ENCODE measurements around the gene ARHGEF25.
A peak's percentile ranks its signal among the peaks of the same experiment; 100 is the strongest.

Gene ARHGEF25

GRCh38 chr12:57614178-57614947, 3.1 kb downstream of the ARHGEF25 start:
- H3K27ac ChIP-seq, result peak overlapping the region; percentile 69
- H3K79me2 ChIP-seq (ENCODE audit: insufficient read depth, low read depth), result no peaks in the 10 kb centered on the region
- H3K4me3 ChIP-seq (IDR thresholded peaks at IDR 0.05; ENCODE audit: insufficient read depth, low read depth, low read length), result no peak overlapping the region
- H2AFZ ChIP-seq (ENCODE audit: low read depth), result peak overlapping the region; percentile 45
- H3K9ac ChIP-seq, result peak overlapping the region; percentile 41
- no peak for TF ChIP-seq CTCF (conservative IDR thresholded peaks at IDR 0.05; ENCODE audit: low read depth, low read length)
- H3K4me1 ChIP-seq (ENCODE audit: low read depth, poor library complexity, severe bottlenecking), result peaks cover 45% of the 10 kb centered on the region
- no peaks in the 10 kb centered on the region for H3K27me3 ChIP-seq (ENCODE audit: insufficient read depth, low read depth)
- no peaks in the 10 kb centered on the region for H3K36me3 ChIP-seq (ENCODE audit: insufficient read depth)
- H3K4me2 ChIP-seq, result peak overlapping the region; percentile 88
- H4K20me1 ChIP-seq (ENCODE audit: insufficient read depth), result no peaks in the 10 kb centered on the region

- peak overlapping the region; percentile 41; the same call in 1 of the 2 replicates for H3K9ac ChIP-seq
- H3K4me2 ChIP-seq, result peak overlapping the region; percentile 88
- peak overlapping the region; percentile 45; the same call in 1 of the 2 replicates for H2AFZ ChIP-seq (ENCODE audit: low read depth)
- no peak overlapping the region for H3K4me3 ChIP-seq (IDR thresholded peaks at IDR 0.05; ENCODE audit: insufficient read depth, low read depth, low read length)
- H3K27me3 ChIP-seq (ENCODE audit: insufficient read depth, low read depth), result no peaks in the 10 kb centered on the region
- no peaks in the 10 kb centered on the region for H4K20me1 ChIP-seq (ENCODE audit: insufficient read depth)
- no peaks in the 10 kb centered on the region for H3K36me3 ChIP-seq (ENCODE audit: insufficient read depth)
- peak overlapping the region; percentile 69 for H3K27ac ChIP-seq
- H3K4me1 ChIP-seq (ENCODE audit: low read depth, poor library complexity, severe bottlenecking), result peaks cover 45% of the 10 kb centered on the region
- no peaks in the 10 kb centered on the region for H3K79me2 ChIP-seq (ENCODE audit: insufficient read depth, low read depth)
- no peak for TF ChIP-seq CTCF (conservative IDR thresholded peaks at IDR 0.05; ENCODE audit: low read depth, low read length)
Measured at GRCh38 chr12:57614948-57615500, 3.8 kb downstream of the ARHGEF25 start.

- Histone ChIP-seq H3K4me2 (peak overlapping the region; percentile 88; the same call in 1 of the 2 replicates), H3K4me3 (IDR thresholded peaks at IDR 0.05; ENCODE audit: insufficient read depth, low read depth, low read length) (no peak overlapping the region), H3K4me1 (ENCODE audit: low read depth, poor library complexity, severe bottlenecking) (peaks cover 44% of the 10 kb centered on the region), H4K20me1 (ENCODE audit: insufficient read depth) (no peaks in the 10 kb centered on the region), H3K27me3 (ENCODE audit: insufficient read depth, low read depth) (no peaks in the 10 kb centered on the region), H3K27ac (no peak overlapping the region), H3K9ac (no peak overlapping the region), H2AFZ (ENCODE audit: low read depth) (no peak overlapping the region), H3K36me3 (ENCODE audit: insufficient read depth) (no peaks in the 10 kb centered on the region), H3K79me2 (ENCODE audit: insufficient read depth, low read depth) (no peaks in the 10 kb centered on the region)
- TF ChIP-seq CTCF (conservative IDR thresholded peaks at IDR 0.05; ENCODE audit: low read depth, low read length), result no peak
Measured at GRCh38 chr12:57615637-57616036, 4.4 kb downstream of the ARHGEF25 start.

- Histone ChIP-seq H3K4me1 (ENCODE audit: low read depth, poor library complexity, severe bottlenecking) (peaks cover 44% of the 10 kb centered on the region), H3K4me3 (IDR thresholded peaks at IDR 0.05; ENCODE audit: insufficient read depth, low read depth, low read length) (no peak overlapping the region), H3K36me3 (ENCODE audit: insufficient read depth) (no peaks in the 10 kb centered on the region), H3K4me2 (no peak overlapping the region), H3K9ac (no peak overlapping the region), H2AFZ (ENCODE audit: low read depth) (no peak overlapping the region), H3K79me2 (ENCODE audit: insufficient read depth, low read depth) (no peaks in the 10 kb centered on the region), H4K20me1 (ENCODE audit: insufficient read depth) (no peaks in the 10 kb centered on the region), H3K27ac (no peak overlapping the region), H3K27me3 (ENCODE audit: insufficient read depth, low read depth) (no peaks in the 10 kb centered on the region)
- TF ChIP-seq CTCF (conservative IDR thresholded peaks at IDR 0.05; ENCODE audit: low read depth, low read length), result no peak
Measured at GRCh38 chr12:57616383-57617101, 5.3 kb downstream of the ARHGEF25 start.
